ENCODE measurements around the gene HELZ2. TPM values are rescaled to one million over a fixed set of nuclear protein-coding genes. Genes with fewer than 3 reads are reported as not detected.

Gene HELZ2
- total and polyA plus RNA-seq, 2 of the 4 experiments (the other 2 are of a cell fraction): 4.7 to 10.6 TPM

- Histone ChIP-seq H2BK120ac (ENCODE audit: low read depth, low read length) (no peak overlapping the region), H3K79me1 (ENCODE audit: low read depth in 1 of 2, low read length in 2 of 2) (no peaks in the 10 kb centered on the region), H3K9ac (ENCODE audit: low read depth, low read length) (no peak overlapping the region), H3K56ac (ENCODE audit: extremely low read depth, insufficient read depth, low read length) (no peak overlapping the region), H3K18ac (ENCODE audit: low read depth, low read length) (no peak overlapping the region), H2AK9ac (replicated peaks; ENCODE audit: low read depth, low read length, poor library complexity) (no peak overlapping the region), H3K4me2 (ENCODE audit: low read depth, low read length) (no peak overlapping the region), H3K23ac (ENCODE audit: low read depth, low read length) (no peak overlapping the region), H3K4me1 (ENCODE audit: control insufficient read depth, insufficient read depth, low read length) (no peaks in the 10 kb centered on the region), H2BK5ac (ENCODE audit: low read depth, low read length, poor library complexity, severe bottlenecking) (no peak overlapping the region), H2BK20ac (ENCODE audit: low read depth, low read length) (no peak overlapping the region), H3K4me3 (ENCODE audit: insufficient read depth, low read depth, low read length) (no peak overlapping the region), H2AK5ac (ENCODE audit: low read depth, low read length) (no peak overlapping the region), H3K27me3 (ENCODE audit: control insufficient read depth, insufficient read depth, low read length) (peaks cover 40% of the 10 kb centered on the region), H2BK15ac (ENCODE audit: low read depth, low read length) (no peak overlapping the region), H2AFZ (replicated peaks; ENCODE audit: low read length, poor library complexity) (peak overlapping the region; percentile 51), H3K9me3 (ENCODE audit: control insufficient read depth, insufficient read depth, low read length) (no peaks in the 10 kb centered on the region), H3K9me1 (ENCODE audit: insufficient read depth, low read length) (no peaks in the 10 kb centered on the region), H4K5ac (ENCODE audit: low read depth, low read length) (no peak overlapping the region), H3K36me3 (ENCODE audit: control insufficient read depth, insufficient read depth, low read length) (no peaks in the 10 kb centered on the region), H4K8ac (ENCODE audit: low read depth in 2 of 2, low read length in 2 of 2) (no peak overlapping the region), H3K27ac (ENCODE audit: insufficient read depth, low read length) (no peak overlapping the region), H3K4ac (ENCODE audit: low read depth, low read length) (no peak overlapping the region), H3K14ac (replicated peaks; ENCODE audit: low read depth, low read length) (no peak overlapping the region), H4K20me1 (ENCODE audit: insufficient read depth, low read length) (no peaks in the 10 kb centered on the region), H4K91ac (ENCODE audit: insufficient read depth, low read depth, low read length) (no peak overlapping the region)
- no TSS peak for BruUV-seq (replicated peaks)
- dilution Hi-C loops (cut with HindIII; ENCODE audit: low sequenced_read_pairs, unreplicated experiment): no loop called here
- intact Hi-C loops (cut with micrococcal nuclease): no loop called here
- no peak for TF ChIP-seq CEBPB (IDR thresholded peaks at IDR 0.05; ENCODE audit: low read depth, low read length)
- TF ChIP-seq CTCF (conservative IDR thresholded peaks at IDR 0.05; ENCODE audit: low read depth, low read length): no peak
- TF ChIP-seq CHD1 (IDR thresholded peaks at IDR 0.05; ENCODE audit: low read depth, low read length): no peak
- TF ChIP-seq RFX5 (IDR thresholded peaks at IDR 0.05; ENCODE audit: low read depth, low read length): no peak
- TF ChIP-seq FOS (IDR thresholded peaks at IDR 0.05; ENCODE audit: low read depth, low read length): no peak
- TF ChIP-seq NFE2L2 (IDR thresholded peaks at IDR 0.05; ENCODE audit: low read depth, low read length): no peak
- no peak for TF ChIP-seq USF2 (IDR thresholded peaks at IDR 0.05; ENCODE audit: low read depth, low read length)
- no peak for TF ChIP-seq RCOR1 (IDR thresholded peaks at IDR 0.05; ENCODE audit: insufficient replicate concordance, low read length)
- TF ChIP-seq BHLHE40 (IDR thresholded peaks at IDR 0.05; ENCODE audit: low read depth, low read length): no peak
- TF ChIP-seq MXI1 (IDR thresholded peaks at IDR 0.05; ENCODE audit: borderline replicate concordance, low read depth, low read length): no peak
- TF ChIP-seq RAD21 (IDR thresholded peaks at IDR 0.05; ENCODE audit: low read length): no peak
- TF ChIP-seq MAFK (IDR thresholded peaks at IDR 0.05; ENCODE audit: low read depth, low read length): no peak
- no peak for TF ChIP-seq SMC3 (IDR thresholded peaks at IDR 0.05; ENCODE audit: low read depth, low read length)
- TF ChIP-seq POLR2A (IDR thresholded peaks at IDR 0.05; ENCODE audit: low read depth, low read length): no peak
- no peak for TF ChIP-seq ELK1 (IDR thresholded peaks at IDR 0.05; ENCODE audit: borderline replicate concordance, low read depth, low read length)
- in situ Hi-C loops (cut with MboI; ENCODE audit: low sequenced_read_pairs): no loop called here
- POLR2A ChIA-PET (ENCODE audit: unreplicated experiment): no interaction called here
- CTCF ChIA-PET: no interaction called here
- no peak for DNase-seq
- no CpG with 5 or more reads among the region's 11 CpGs for whole genome bisulfite sequencing, 2 experiments (ENCODE audit: extremely low coverage in 2 of 2, insufficient read length in 1 of 2)
- ATAC-seq (ENCODE audit: low read depth): no peak
These were observed 25.5 kb downstream of the HELZ2 start for GRCh38 chr20:63548542-63548941.
